HG03521 (cell line): ENCODE results near the gene TMEM151B.

ENCODE experiments used
- ATAC-seq: cut with Tn5 transposase; IDR thresholded peaks from one replicate; pipeline ENCODE4 v1.9.1; 2021; ENCODE audit warnings: mild to moderate bottlenecking, moderate library complexity; ENCODE audit not compliant: unreplicated experiment

Gene TMEM151B

GRCh38 chr6:44232676-44233566, 37.3 kb upstream of the TMEM151B start:
- no peak for ATAC-seq

GRCh38 chr6:44233567-44234100, 36.6 kb upstream of the TMEM151B start:
- ATAC-seq, result no peak

DNA sequence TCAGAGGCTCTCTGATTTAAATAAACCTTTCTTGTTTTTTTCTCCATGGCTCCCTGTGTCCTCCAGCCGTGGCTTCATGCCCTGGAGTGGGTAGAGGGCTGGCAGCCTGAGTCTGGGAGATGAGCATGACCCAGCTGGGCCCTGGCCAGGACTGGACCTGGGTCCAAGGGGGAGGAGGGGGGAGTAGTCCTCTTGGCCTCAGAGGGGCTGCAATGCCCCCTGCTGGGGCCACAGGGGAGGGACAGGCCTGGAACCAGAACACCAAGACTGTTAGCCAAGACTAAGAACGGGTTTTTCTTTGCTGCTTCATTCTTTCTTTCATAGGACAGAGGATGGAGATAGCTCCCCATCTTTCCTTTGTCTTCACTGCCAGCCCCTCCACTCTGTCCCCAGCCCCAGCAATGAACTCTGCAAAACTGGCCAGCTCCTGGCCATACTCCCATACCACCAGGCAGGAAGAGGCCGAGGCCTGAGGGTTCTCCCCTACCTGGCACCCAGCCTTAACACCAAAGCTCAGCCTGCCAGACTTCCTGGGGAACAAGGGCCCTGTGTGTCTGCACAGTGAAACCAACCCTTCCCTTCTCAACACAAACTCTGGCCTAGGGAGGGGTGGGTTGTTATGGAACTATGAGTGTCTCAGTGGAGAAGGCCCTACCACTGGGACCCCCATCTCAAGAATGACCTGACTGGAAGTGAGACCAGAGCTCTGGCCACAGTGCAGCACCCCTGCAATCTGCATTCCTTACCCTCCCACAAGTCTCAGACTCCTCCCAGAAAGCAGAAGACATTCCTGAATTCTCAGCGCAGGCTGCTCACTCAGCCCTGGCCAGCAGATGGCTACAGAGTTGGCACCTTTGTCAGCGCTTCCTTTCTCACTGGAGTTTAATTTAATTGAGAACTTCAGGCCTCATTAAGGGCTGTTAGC, 35.9 kb upstream of the TMEM151B start:
- no peak for ATAC-seq

- no peak for ATAC-seq
Observed at GRCh38 chr6:44235269-44235668, 35.0 kb upstream of the TMEM151B start.

- ATAC-seq, result no peak
Observed at GRCh38 chr6:44235891-44236516, 34.2 kb upstream of the TMEM151B start.

DNA sequence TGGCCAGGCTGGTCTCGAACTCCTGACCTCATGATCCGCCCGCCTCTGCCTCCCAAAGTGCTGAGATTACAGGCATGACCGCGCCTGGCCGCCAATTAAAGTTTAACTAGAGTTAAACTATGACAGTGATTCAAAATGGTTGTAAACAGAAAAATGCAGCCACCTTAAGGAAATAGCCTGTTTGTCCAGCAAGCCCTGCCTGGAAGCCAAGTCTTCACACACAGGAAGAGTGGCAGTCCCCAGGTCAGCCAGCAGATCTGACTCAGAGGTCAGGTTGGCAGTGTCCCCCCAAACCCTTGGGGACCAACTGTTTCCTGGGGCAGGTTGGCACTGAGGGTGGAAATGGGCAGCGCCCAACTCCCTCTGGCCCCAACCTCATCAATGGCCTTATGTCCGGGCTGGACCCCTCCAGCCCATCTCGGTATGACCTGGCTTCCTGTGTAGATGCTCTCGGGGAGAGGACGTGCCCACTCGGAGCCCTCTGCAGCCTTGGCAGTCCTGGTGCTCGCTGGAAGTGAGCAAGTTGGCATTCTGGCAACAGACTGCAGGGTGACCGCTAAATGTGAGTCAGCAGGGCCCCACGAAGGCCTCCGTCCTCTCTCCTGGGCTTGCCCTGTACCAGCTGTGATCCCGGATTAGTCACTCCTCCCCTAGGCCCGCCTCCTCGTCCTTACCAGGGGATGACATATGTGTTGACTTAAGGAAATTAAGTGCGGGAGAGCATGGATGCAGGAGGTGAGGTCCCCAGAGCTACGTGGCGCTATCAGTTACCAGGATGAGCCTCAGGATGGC, 33.0 kb upstream of the TMEM151B start:
- ATAC-seq, result peak; percentile 37

GRCh38 chr6:44237813-44238433, 32.3 kb upstream of the TMEM151B start:
- ATAC-seq, result peak; percentile 87

- ATAC-seq, result no peak
Observed at GRCh38 chr6:44238687-44239350, 31.4 kb upstream of the TMEM151B start.

DNA sequence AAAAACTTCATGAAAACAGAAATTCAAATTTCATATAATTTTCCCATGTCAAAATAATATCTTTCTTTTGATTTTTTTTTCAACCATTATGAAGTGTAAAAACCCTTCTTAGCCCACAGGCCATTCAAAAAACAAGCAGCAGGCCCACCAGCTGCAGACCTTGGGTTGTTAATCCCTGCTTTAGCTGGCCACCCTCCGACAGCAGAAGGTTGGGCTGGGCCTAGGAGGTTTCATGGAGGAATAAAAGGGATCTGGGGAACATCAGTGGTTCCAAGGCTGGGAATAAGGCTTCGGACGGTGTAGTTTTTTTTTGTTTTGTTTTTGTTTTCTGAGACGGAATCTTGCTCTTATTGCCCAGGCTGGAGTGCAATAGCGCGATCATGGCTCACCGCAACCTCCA, 26.9 kb upstream of the TMEM151B start:
- ATAC-seq, result no peak

DNA sequence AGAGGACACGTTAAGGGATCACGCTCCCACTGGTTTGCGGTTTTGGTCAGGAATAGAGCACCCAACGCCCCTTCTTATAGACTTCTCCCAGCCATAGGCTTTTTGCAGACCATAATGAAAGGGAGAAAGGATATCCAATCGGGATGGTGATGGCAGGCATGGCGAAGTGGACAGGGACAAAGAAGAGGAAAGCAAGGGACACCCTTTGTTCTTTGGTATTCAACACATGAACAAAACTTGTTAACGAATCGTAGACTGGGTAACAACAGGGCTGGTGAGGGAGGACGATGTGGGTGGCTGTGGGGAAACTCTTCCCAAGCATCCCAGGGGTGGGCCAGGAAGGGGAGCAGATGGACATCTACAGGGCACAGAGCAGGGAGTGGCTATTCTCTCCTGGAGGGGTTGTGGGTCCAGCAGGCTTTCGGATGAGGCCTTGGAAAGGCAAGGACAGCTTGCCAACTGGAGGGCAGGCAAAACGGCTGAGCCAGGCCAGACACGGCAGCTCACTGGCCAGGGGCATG, 24.8 kb upstream of the TMEM151B start:
- ATAC-seq, result no peak

DNA sequence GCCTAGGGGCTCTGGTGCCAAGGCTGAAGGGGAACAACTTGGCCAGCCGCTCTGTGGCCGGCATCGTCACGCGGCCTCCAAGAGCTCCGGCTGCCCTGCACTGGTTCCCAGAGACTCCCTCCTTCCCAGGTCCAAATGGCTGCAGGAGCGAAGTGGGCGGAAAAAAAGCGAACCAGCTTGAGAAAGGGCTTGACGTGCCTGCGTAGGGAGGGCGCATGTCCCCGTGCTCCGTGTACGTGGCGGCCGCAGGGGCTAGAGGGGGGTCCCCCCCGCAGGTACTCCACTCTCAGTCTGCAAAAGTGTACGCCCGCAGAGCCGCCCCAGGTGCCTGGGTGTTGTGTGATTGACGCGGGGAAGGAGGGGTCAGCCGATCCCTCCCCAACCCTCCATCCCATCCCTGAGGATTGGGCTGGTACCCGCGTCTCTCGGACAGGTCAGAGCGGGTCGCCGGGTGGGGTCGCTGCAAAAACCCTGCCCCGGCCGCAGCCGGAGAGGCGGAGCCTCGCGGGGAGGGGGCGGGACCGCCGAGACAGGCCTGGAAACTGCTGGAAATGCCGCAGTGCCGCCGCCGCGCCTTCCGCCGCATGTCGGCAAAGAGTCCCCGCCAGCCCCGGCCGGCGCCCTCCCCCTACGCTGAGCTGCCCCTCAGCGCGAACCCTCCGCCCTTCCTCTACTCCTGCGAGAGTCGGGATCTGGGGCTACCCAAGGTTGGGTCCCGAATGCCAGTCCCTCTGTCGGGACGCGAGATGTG, 24.2 kb upstream of the TMEM151B start:
- ATAC-seq, result peak; percentile 40

- peak; percentile 60 for ATAC-seq
Observed at GRCh38 chr6:44246663-44247337, 23.4 kb upstream of the TMEM151B start, which contains the start of gene HSP90AB1. TSS of gene HSP90AB1 (plus strand) at chr6:44247101. CDS start at chr6:44248630, 1,529 bp downstream.

- ATAC-seq, result peak; percentile 33
Observed at GRCh38 chr6:44247338-44248302, 22.6 kb upstream of the TMEM151B start.

DNA sequence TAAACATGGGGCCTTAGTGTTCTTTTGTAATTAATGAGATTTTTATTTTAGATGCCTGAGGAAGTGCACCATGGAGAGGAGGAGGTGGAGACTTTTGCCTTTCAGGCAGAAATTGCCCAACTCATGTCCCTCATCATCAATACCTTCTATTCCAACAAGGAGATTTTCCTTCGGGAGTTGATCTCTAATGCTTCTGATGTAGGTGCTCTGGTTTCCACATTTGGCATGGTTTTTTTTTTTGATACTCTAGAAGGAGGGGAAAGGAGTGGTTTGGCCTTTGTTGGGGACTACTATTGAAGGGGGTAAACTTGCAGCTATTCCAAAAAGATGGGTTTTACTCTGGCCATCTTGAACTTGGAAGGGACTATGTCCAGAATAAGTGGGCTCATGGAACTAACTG, 21.7 kb upstream of the TMEM151B start:
- no peak for ATAC-seq

DNA sequence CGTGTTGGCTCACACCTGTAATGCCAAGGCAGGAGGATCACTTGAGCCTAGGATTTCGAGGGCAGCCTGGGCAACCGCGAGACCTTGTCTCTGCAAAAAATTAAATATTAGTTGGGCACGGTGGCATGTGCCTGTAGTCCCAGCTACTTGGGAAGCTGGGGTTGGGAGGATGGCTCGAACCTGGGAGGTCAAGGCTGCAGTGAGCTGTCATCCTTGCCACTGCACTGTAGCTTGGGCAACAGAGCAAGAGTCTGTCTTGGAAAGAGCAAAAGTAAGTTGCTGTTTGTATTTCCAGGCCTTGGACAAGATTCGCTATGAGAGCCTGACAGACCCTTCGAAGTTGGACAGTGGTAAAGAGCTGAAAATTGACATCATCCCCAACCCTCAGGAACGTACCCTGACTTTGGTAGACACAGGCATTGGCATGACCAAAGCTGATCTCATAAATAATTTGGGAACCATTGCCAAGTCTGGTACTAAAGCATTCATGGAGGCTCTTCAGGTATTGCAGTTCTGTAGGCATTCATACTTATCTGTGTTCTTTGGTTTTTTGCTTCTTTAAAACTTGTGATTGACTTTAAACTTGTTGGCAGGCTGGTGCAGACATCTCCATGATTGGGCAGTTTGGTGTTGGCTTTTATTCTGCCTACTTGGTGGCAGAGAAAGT, 21.0 kb upstream of the TMEM151B start:
- no peak for ATAC-seq
